HepG2 (cell line): Measurements from ENCODE around the gene KIF6. TPM values are rescaled to one million over a fixed set of nuclear protein-coding genes. Genes with fewer than 3 reads are reported as not detected.
A peak's percentile ranks its signal among the peaks of the same experiment; 100 is the strongest.

Experiments used
- ATAC-seq: fragments of 200-7000 bp; cut with Tn5 transposase; 3 replicates; pipeline ENCODE4 v1.9.1; 2020; ENCODE audit warnings: mild to moderate bottlenecking, moderate library complexity
- BruUV-seq: library from RNA; stranded (reverse); fragments of 400-500 nt; replicated peaks from 2 replicates; lab custom pipeline; 2021; lab: Mats Ljungman, UMichigan
- CTCF ChIA-PET: fragments of 300-600 bp; formaldehyde crosslinking; extraction: SDS; loops from one replicate; lab custom pipeline; 2021; ENCODE audit warnings: low total read pairs, inconsistent platforms, low intra/inter-chr PET ratio; lab: Yijun Ruan, JAX
- POLR2A ChIA-PET: fragments of 350-600 bp; sonication (Branson Sonifier 250); formaldehyde crosslinking; loops from one replicate; lab custom pipeline; 2020; ENCODE audit warnings: antibody characterized with exemption, inconsistent platforms; lab: Yijun Ruan, JAX
- DNase-seq: peaks from one replicate; pipeline ENCODE4 v3.0.0-alpha.2; 2015; ENCODE audit warnings: low spot score
- FAIRE-seq: peaks from 3 replicates; lab custom pipeline; 2011; peaks lifted over from hg19 to GRCh38; lab: Jason Lieb, UNC
- H2AFZ ChIP-seq: one replicate; pipeline ENCODE4 v1.6.1; 2011; ENCODE audit warnings: low read length, inconsistent platforms
- H3K27ac ChIP-seq: fragments of 300-600 bp; 3 replicates; pipeline ENCODE4 v1.8.0; 2011; ENCODE audit warnings: mixed run types, mild to moderate bottlenecking, mixed read lengths, low read length, inconsistent platforms; ENCODE audit not compliant: insufficient read depth; ENCODE audit errors: extremely low read length
- H3K27me3 ChIP-seq, 2 experiments: fragments of 200-600 bp in 1 of 2; 2 replicates in 1 of 2; 3 replicates in 1 of 2; pipeline versions ENCODE4 v1.6.0 to v1.8.0; 2011; ENCODE audit warnings: low read length in 2 of 2, mild to moderate bottlenecking in 2 of 2, moderate library complexity in 2 of 2, inconsistent platforms in 1 of 2; ENCODE audit not compliant: insufficient read depth in 2 of 2, control insufficient read depth in 1 of 2
- H3K36me3 ChIP-seq, 2 experiments: fragments of 200-600 bp in 1 of 2; replicated peaks in 1 of 2; 2 replicates in 1 of 2; 3 replicates in 1 of 2; pipeline versions ENCODE4 v1.5.1 to v1.8.0; 2011; ENCODE audit warnings: low read length in 2 of 2, inconsistent platforms in 1 of 2; ENCODE audit not compliant: insufficient read depth in 2 of 2, control insufficient read depth in 1 of 2
- H3K4me1 ChIP-seq: 2 replicates; pipeline ENCODE4 v1.5.1; 2012; ENCODE audit warnings: low read length, inconsistent platforms; ENCODE audit not compliant: insufficient read depth
- H3K4me2 ChIP-seq: 2 replicates; pipeline ENCODE4 v1.6.0; 2011; ENCODE audit warnings: low read depth, low read length, inconsistent platforms
- H3K4me3 ChIP-seq, 3 experiments: fragments of 200-600 bp in 1 of 3; sonication (generic), shearing (Covaris generic) in 1 of 3; replicated peaks in 1 of 3; 2 replicates each; pipeline ENCODE4 v1.5.1; 2011 to 2016; ENCODE audit warnings: low read length in 3 of 3, inconsistent platforms in 2 of 3, low read depth in 2 of 3, mild to moderate bottlenecking in 2 of 3, control low read depth in 1 of 3, mixed read lengths in 1 of 3; ENCODE audit not compliant: insufficient read depth in 1 of 3
- H3K79me2 ChIP-seq: one replicate; pipeline ENCODE4 v1.6.1; 2011; ENCODE audit warnings: low read length, inconsistent platforms; ENCODE audit not compliant: insufficient read depth
- H3K9ac ChIP-seq: 2 replicates; pipeline ENCODE4 v1.6.0; 2011; ENCODE audit warnings: mild to moderate bottlenecking, low read depth, low read length, inconsistent platforms; ENCODE audit not compliant: insufficient read depth
- H3K9me3 ChIP-seq: 2 replicates; pipeline ENCODE4 v1.5.1; 2012; ENCODE audit warnings: mild to moderate bottlenecking, low read length
- H4K20me1 ChIP-seq: 2 replicates; pipeline ENCODE4 v1.6.0; 2011; ENCODE audit warnings: inconsistent platforms, mild to moderate bottlenecking, low read length, moderate library complexity; ENCODE audit not compliant: insufficient read depth
- EED ChIP-seq: sonication (generic); formaldehyde crosslinking; IDR thresholded peaks from 2 replicates; pipeline ENCODE4 v1.5.0; 2020; ENCODE audit warnings: mild to moderate bottlenecking, missing genetic modification reagents
- ELF1 ChIP-seq: sonication (generic); formaldehyde crosslinking; IDR thresholded peaks from 2 replicates; pipeline ENCODE4 v1.4.0; 2020; ENCODE audit warnings: missing genetic modification reagents
- NFKB2 ChIP-seq: sonication (generic); formaldehyde crosslinking; IDR thresholded peaks from 2 replicates; pipeline ENCODE4 v1.4.0; 2020; ENCODE audit warnings: missing genetic modification reagents, borderline replicate concordance
- RAD21 ChIP-seq: fragments of 450-650 bp; formaldehyde crosslinking; IDR thresholded peaks from 2 replicates; pipeline ENCODE4 v1.5.0; 2020; ENCODE audit warnings: mild to moderate bottlenecking
- SMC3 ChIP-seq: IDR thresholded peaks from 2 replicates; pipeline ENCODE4 v1.6.1; 2011; ENCODE audit warnings: low read length, improper control_type of control experiment
- STAG1 ChIP-seq: sonication (generic); formaldehyde crosslinking; IDR thresholded peaks from 2 replicates; pipeline ENCODE4 v1.4.0; 2020; ENCODE audit warnings: missing genetic modification reagents
- XRCC5 ChIP-seq: fragments of 200-400 bp; formaldehyde crosslinking; optimal IDR thresholded peaks from 2 replicates; pipeline ENCODE3; 2017; ENCODE audit warnings: mild to moderate bottlenecking, low read length
- ZFP36 ChIP-seq: fragments of 150-350 bp; IDR thresholded peaks from 2 replicates; pipeline ENCODE4 v1.6.1; 2018; ENCODE audit warnings: borderline replicate concordance, low read length, low read depth; ENCODE audit not compliant: partially characterized antibody
- ZNF230 ChIP-seq: sonication (generic); formaldehyde crosslinking; IDR thresholded peaks from 2 replicates; pipeline ENCODE4 v1.4.0; 2020; ENCODE audit warnings: mild to moderate bottlenecking, missing genetic modification reagents
- ZNF501 ChIP-seq: sonication (generic); formaldehyde crosslinking; IDR thresholded peaks from 2 replicates; pipeline ENCODE4 v1.5.1; 2020; ENCODE audit warnings: mild to moderate bottlenecking, moderate library complexity, missing genetic modification reagents
- ZNF572 ChIP-seq: sonication (generic); formaldehyde crosslinking; IDR thresholded peaks from 2 replicates; pipeline ENCODE4 v1.5.1; 2020; ENCODE audit warnings: mild to moderate bottlenecking, missing genetic modification reagents
- ZNF777 ChIP-seq: sonication (generic); formaldehyde crosslinking; IDR thresholded peaks from 2 replicates; pipeline ENCODE4 v1.4.0; 2020; ENCODE audit warnings: missing genetic modification reagents
- WGBS: methylation state at CpG from one replicate; pipeline ENCODE4 v1.1.6; 2017; ENCODE audit warnings: low lambda C conversion rate; 5-methylcytosine and 5-hydroxymethylcytosine counted together
- in situ Hi-C: cut with HindIII; loops from 2 replicates; pipeline ENCODE4 v1.10.0; 2017; ENCODE audit warnings: low pct_unique_long_range_greater_than_20kb; ENCODE audit not compliant: extremely low pct_ligation_motif_present
- intact Hi-C: fragments of 100-400 bp; cut with micrococcal nuclease; formaldehyde crosslinking; loops from one replicate; pipeline ENCODE4 v1.10.0; 2022; ENCODE audit not compliant: unreplicated experiment
- polyA plus RNA-seq, 8 experiments: library from polyadenylated mRNA; depleted of rRNA in 3 of 8; stranded (reverse) in 7 of 8; unstranded in 1 of 8; fragments of >200 nt; fragmentation: Illumina TruSeq in 4 of 8; extraction: Trizol in 4 of 8; gene quantifications; 2 replicates each; pipeline versions ENCODE4 v1.2.1 to v1.2.3, GENCODE V29; 2011 to 2016; ENCODE audit warnings: low read depth in 4 of 8, missing spikeins in 1 of 8, mixed read lengths in 1 of 8; ENCODE audit not compliant: insufficient read depth in 1 of 8
- total RNA-seq, 5 experiments: library from RNA; depleted of rRNA; stranded (reverse); fragments of >200 nt; fragmentation: Illumina TruSeq; extraction: Trizol; gene quantifications; 2 replicates each; pipeline ENCODE4 v1.2.3, GENCODE V29; 2016; ENCODE audit warnings: low read depth in 1 of 5
- TF ChIP-seq, protein P1 (sequence below): sonication (generic); formaldehyde crosslinking; IDR thresholded peaks from 2 replicates; pipeline ENCODE4 v1.5.0; 2020; ENCODE audit warnings: mild to moderate bottlenecking, missing genetic modification reagents, moderate library complexity
- TF ChIP-seq, protein P2 (sequence below), 2 experiments: sonication (generic) in 1 of 2; formaldehyde crosslinking in 1 of 2; IDR thresholded peaks; 2 replicates each; pipeline versions ENCODE4 v1.4.0 to v1.6.1; 2016 to 2020; ENCODE audit warnings: borderline replicate concordance in 1 of 2, low read depth in 1 of 2, mild to moderate bottlenecking in 1 of 2, missing genetic modification reagents in 1 of 2
- TF ChIP-seq, protein P3 (sequence below): sonication (generic); formaldehyde crosslinking; IDR thresholded peaks from 2 replicates; pipeline ENCODE4 v1.4.0; 2020; ENCODE audit warnings: missing genetic modification reagents

KIF6 gene
- total and polyA plus RNA-seq, 2 of the 13 experiments (the other 11 are each of a cell fraction or from before 2014, with no cell fraction given) = 0.04 to 0.27 TPM

DNA sequence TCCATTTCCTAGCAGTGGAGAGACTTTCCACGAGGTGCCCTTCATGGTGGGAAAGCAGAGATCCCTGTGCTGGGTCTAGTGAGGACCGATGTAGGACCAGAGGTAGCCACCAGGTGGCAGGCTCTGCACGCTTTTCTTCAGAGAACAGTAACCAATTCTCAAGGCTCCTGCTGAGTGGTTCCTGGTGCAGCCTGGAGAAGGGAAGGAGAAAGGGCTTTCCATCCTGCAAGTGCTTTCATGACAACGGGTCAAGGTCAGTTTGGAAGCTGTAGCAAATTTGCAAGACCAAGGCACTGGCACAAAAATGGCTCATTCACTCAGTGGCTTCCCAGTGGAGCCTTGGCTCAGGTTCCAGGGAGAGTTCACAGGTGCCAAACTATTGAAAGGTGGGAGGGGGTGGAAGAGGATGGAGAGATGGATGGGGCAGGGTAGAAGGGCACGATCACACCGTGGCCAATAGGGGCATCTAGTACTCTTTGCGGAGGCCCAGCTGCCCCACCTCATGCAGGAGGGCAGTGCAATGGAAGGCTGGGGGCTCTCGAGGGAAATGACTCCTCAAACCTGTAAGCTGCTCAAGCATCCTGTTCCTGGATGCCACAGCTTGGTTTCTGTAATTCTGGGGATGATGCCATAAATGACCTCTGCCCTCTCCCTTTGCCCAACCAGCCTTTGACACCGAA, 377.2 kb downstream of the KIF6 start:
- intact Hi-C loops = loop anchor here (1.0 kb wide), 1 partner anchor 544 kb away; no protein-coding TSS in a partner anchor
- no peak overlapping the region for H3K4me2 ChIP-seq
- no TSS peak for BruUV-seq

More for the DNA sequence above, 377.2 kb downstream of the KIF6 start:
- H3K4me3 ChIP-seq = no peak overlapping the region
- TF ChIP-seq, protein P1, sequence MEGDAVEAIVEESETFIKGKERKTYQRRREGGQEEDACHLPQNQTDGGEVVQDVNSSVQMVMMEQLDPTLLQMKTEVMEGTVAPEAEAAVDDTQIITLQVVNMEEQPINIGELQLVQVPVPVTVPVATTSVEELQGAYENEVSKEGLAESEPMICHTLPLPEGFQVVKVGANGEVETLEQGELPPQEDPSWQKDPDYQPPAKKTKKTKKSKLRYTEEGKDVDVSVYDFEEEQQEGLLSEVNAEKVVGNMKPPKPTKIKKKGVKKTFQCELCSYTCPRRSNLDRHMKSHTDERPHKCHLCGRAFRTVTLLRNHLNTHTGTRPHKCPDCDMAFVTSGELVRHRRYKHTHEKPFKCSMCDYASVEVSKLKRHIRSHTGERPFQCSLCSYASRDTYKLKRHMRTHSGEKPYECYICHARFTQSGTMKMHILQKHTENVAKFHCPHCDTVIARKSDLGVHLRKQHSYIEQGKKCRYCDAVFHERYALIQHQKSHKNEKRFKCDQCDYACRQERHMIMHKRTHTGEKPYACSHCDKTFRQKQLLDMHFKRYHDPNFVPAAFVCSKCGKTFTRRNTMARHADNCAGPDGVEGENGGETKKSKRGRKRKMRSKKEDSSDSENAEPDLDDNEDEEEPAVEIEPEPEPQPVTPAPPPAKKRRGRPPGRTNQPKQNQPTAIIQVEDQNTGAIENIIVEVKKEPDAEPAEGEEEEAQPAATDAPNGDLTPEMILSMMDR (CRISPR knock-in tag) = peak; percentile 85
- TF ChIP-seq, protein P2, sequence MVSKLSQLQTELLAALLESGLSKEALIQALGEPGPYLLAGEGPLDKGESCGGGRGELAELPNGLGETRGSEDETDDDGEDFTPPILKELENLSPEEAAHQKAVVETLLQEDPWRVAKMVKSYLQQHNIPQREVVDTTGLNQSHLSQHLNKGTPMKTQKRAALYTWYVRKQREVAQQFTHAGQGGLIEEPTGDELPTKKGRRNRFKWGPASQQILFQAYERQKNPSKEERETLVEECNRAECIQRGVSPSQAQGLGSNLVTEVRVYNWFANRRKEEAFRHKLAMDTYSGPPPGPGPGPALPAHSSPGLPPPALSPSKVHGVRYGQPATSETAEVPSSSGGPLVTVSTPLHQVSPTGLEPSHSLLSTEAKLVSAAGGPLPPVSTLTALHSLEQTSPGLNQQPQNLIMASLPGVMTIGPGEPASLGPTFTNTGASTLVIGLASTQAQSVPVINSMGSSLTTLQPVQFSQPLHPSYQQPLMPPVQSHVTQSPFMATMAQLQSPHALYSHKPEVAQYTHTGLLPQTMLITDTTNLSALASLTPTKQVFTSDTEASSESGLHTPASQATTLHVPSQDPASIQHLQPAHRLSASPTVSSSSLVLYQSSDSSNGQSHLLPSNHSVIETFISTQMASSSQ (IDR thresholded peaks at IDR 0.05; ENCODE audit: low read depth) = no peak
- TF ChIP-seq, protein P2 (CRISPR knock-in tag; IDR thresholded peaks at IDR 0.05; ENCODE audit: borderline replicate concordance) = no peak
- TF ChIP-seq ZNF501 (CRISPR knock-in tag) = peak; percentile 33; the same call in 1 of the 2 replicates
- peak; percentile 34 for TF ChIP-seq ZFP36
- peak; percentile 72 for TF ChIP-seq XRCC5
- TF ChIP-seq ZNF572 (CRISPR knock-in tag) = peak; percentile 23; the same call in 1 of the 2 replicates
- peak; percentile 63; the same call in 1 of the 2 replicates for TF ChIP-seq RAD21 (CRISPR knock-in tag)
- peak; percentile 9; the same call in 1 of the 2 replicates for TF ChIP-seq ELF1 (CRISPR knock-in tag)
- peak; percentile 84 for TF ChIP-seq STAG1 (CRISPR knock-in tag)
- TF ChIP-seq ZNF777 = no peak
- TF ChIP-seq, protein P3, sequence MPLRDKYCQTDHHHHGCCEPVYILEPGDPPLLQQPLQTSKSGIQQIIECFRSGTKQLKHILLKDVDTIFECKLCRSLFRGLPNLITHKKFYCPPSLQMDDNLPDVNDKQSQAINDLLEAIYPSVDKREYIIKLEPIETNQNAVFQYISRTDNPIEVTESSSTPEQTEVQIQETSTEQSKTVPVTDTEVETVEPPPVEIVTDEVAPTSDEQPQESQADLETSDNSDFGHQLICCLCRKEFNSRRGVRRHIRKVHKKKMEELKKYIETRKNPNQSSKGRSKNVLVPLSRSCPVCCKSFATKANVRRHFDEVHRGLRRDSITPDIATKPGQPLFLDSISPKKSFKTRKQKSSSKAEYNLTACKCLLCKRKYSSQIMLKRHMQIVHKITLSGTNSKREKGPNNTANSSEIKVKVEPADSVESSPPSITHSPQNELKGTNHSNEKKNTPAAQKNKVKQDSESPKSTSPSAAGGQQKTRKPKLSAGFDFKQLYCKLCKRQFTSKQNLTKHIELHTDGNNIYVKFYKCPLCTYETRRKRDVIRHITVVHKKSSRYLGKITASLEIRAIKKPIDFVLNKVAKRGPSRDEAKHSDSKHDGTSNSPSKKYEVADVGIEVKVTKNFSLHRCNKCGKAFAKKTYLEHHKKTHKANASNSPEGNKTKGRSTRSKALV (CRISPR knock-in tag) = no peak
- TF ChIP-seq SMC3 = peak; percentile 62
- TF ChIP-seq ZNF230 = 0 out of 2 replicates have a peak, but pooled peaks have one; percentile 59
- 0 out of 2 replicates have a peak, but pooled peaks have one; percentile 32 for TF ChIP-seq EED (CRISPR knock-in tag)
- TF ChIP-seq NFKB2 (CRISPR knock-in tag) = no peak
- TF ChIP-seq, all 625 proteins: peak for 11
- Histone ChIP-seq H3K79me2 (no peaks in the 10 kb centered on the region), H3K27me3 (no peaks in the 10 kb centered on the region), H3K9me3 (no peaks in the 10 kb centered on the region), H3K9ac (no peak overlapping the region), H3K4me1 (no peaks in the 10 kb centered on the region), H4K20me1 (no peaks in the 10 kb centered on the region), H2AFZ (no peak overlapping the region), H3K36me3 (no peaks in the 10 kb centered on the region), H3K27ac (no peak overlapping the region)
- in situ Hi-C loops = no loop called here
- peak; percentile 46 for DNase-seq
- 22% methylated on average over 9 of the region's 9 CpGs for WGBS
- FAIRE-seq = peak; percentile 66
- CTCF ChIA-PET = interaction anchor here (1.8 kb wide), 1 partner anchor 544 kb away, joined by 19 read pairs; no protein-coding TSS in a partner anchor
- POLR2A ChIA-PET = no interaction called here
- peak; percentile 91 for ATAC-seq
